Kidney tubule cell (primary cell): ENCODE data around the gene CDAN1.
"Not testable (repeated sequence)": the region's sequence is repeated elsewhere in the genome, so short reads cannot be mapped to it uniquely, and the experiment has no call there.

ENCODE experiments used
- DNase-seq: peaks from one replicate; pipeline ENCODE4 v3.0.0-alpha.2; 2018; ENCODE audit warnings: low spot score

CDAN1 gene, protein sequence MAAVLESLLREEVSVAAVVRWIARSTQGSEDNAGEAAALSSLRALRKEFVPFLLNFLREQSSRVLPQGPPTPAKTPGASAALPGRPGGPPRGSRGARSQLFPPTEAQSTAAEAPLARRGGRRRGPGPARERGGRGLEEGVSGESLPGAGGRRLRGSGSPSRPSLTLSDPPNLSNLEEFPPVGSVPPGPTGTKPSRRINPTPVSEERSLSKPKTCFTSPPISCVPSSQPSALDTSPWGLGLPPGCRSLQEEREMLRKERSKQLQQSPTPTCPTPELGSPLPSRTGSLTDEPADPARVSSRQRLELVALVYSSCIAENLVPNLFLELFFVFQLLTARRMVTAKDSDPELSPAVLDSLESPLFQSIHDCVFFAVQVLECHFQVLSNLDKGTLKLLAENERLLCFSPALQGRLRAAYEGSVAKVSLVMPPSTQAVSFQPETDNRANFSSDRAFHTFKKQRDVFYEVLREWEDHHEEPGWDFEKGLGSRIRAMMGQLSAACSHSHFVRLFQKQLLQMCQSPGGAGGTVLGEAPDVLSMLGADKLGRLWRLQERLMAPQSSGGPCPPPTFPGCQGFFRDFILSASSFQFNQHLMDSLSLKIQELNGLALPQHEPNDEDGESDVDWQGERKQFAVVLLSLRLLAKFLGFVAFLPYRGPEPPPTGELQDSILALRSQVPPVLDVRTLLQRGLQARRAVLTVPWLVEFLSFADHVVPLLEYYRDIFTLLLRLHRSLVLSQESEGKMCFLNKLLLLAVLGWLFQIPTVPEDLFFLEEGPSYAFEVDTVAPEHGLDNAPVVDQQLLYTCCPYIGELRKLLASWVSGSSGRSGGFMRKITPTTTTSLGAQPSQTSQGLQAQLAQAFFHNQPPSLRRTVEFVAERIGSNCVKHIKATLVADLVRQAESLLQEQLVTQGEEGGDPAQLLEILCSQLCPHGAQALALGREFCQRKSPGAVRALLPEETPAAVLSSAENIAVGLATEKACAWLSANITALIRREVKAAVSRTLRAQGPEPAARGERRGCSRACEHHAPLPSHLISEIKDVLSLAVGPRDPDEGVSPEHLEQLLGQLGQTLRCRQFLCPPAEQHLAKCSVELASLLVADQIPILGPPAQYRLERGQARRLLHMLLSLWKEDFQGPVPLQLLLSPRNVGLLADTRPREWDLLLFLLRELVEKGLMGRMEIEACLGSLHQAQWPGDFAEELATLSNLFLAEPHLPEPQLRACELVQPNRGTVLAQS

DNA sequence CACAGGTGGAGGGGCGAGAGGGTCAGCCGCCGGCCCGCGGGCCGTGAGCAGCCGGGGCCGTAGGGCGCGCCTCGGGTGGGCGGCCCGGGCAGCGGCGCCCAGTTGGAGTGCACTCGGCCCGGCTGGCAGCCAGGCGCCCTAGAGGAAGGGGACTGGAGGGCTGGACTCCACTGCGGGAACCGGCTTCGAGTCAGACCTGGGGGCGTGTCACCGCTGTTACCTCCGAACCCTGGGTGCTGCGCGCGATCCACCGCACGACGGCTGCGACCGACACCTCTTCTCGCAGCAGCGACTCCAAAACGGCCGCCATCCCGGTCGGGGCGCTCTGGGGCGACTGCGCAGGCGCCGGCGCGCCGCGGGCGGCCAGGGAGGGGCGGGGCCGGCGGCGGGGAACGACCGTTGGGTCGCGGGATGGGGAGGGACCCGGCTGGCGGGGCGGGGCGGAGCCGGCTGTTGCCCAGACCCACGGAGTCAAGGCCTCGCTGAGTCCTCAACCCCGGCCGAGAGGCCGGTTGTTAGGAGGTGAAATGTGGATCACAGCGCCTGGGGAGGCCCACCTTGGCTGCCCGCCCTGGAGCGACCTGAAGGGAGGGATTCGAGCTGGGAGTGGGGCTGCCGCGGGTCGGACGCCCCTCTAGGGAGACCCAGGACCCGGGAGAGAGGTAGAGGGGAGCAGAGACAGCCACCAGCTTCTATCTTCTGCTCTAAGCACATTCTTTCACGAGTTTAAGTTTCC is at the start of gene CDAN1:
CDAN1 (minus strand) TSS at position 336 of the 736 bp plus-strand sequence; CDS start at position 310, 26 bp downstream.
- peak; percentile 89 for DNase-seq

DNA sequence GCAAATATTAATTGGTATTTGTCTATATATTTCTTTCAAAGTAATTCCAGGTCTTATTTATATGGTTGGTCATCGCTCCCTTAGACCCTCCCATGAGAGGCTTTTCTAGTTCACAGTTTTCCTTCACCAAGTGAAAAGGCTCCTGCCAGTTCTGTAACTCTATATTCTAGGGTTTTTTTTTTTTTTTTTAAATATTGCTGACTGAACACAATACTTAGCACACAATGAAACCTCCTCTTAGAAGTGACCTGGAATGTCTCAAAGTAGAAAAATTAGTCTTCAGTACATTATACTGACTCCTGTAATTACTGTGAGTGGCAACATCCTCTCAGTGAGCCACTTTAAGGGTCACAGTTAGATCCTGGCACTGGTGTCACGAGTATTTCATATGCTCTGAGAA is 48.6 kb upstream of the CDAN1 start:
- DNase-seq = no peak

DNA sequence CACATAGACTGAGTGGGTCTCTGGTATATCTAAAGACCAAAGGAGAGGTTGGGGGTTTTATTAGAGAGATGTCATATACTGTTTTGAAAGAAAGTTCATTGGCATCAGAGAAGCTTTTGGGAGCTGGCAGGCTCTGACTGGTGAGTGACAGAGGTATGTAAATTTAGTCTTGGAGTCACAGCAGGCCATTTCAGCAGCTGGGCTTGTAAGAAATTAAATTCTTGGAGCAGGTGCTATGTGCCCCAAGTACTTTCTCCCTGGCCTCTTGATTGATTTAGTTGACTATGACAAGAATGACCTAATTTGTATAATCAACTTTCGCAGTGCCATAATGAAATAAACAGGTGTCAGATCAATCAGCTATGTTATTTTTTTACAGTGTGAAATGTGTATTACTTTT is 47.8 kb upstream of the CDAN1 start:
- DNase-seq = no peak

DNA sequence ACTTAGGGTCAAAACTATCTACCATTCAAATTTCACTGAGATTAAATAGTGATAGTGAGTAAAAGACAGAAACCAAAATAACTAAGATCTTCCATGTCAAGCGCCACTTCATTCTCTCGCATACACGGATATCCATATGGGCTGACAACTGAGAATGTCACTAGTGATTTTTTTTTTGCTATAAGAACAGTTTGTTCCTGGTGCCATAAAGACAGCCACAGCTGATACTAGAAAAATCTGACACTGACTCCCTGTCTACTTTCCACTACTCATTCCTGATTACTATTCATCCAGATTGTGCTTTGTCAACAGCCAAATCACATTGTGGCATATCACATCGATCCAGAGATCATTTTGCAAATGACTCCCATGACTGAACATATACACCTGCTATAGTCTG is 45.8 kb upstream of the CDAN1 start:
- DNase-seq = no peak

DNA sequence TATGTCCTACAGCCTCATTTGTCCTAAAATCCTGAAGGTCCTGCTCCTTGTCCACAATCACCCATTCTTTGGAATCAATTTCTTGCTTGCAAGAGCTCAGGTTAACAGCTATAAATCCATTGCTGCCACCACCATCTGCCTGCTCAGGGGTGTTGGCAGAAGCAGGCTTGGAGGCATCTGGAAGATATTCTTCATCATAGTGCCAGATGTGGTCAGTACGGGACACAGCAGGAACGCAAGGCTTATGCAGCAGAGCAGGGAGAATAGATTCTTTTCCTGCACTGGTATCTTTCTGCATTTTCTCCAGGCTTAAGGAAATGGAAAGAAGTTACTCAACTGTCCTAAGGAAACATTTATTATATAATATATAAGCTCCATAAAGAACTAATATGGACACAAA is 38.5 kb upstream of the CDAN1 start:
- DNase-seq = no peak

DNA sequence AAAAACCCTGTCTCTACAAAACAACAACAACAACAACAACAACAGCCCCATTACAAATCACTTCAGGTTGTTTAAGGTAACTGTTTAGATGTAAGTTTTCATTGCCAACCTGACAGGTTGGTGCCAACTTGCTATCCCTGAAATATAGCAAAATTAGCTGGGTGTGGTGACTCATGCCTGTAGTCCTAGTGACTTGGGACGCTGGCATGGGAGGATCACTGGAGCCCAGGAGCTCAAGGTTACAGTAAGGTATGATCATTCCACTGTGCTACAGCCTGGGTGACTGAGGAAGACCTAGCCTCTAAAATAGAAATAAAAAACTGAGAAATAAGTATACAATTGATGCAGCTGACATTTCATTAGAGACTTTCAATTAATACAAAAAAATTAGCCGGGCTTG is 36.0 kb upstream of the CDAN1 start:
- no peak for DNase-seq

DNA sequence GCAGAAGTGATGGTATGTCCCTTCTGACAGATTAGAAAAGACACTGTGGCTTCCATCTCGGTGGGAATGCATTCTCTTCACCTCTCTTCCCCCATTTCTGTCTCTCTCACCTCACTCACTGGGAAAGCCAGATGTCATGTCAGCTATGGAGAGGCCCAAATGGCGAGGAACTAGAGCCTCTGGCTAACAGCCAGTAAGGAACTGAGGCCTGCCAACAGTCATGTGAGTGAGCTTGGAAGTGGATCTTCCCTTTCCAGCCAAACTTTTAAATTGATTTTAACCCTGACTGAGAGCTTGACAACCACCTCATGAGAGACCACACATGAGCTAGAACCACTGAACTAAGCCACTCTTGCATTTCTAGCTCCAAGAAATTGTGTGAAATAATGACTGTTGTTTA is 35.2 kb upstream of the CDAN1 start:
- DNase-seq = no peak

DNA sequence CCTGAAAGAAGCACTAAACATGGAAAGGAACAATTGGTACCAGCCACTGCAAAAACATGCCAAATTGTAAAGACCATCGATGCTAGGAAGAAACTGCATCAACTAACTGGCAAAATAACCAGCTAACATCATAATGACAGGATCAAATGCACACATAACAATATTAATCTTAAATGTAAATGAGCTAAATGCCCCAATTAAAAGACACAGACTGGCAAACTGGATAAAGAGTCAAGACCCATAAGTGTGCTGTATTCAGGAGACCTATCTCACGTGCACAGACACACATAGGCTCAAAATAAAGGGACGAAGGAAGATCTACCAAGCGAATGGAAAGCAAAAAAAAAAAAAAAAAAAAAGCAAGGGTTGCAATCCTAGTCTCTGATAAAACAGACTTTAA is 29.2 kb upstream of the CDAN1 start:
- not testable (repeated sequence) for DNase-seq

DNA sequence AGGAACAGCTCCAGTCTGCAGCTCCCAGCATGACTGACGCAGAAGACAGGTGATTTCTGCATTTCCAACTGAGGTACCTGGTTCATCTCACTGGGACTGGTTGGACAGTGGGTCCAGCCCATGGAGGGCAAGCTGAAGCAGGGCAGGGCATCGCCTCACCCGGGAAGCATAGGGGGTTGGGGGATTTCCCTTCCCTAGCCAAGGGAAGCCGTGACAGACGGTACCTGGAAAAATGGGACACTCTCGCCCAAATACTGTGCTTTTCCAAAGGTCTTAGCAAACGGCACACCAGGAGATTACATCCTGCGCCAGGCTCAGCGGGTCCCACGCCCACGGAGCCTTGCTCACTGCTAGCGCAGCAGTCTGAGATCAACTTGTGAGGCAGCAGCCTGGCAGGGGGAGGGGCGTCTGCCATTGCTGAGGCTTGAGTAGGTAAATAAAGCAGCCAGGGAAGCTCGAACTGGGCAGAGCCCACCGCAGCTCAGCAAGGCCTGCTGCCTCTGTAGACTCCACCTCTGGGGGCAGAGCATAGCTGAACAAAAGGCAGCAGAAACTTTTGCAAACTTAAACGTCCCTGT is 27.3 kb upstream of the CDAN1 start:
- not testable (repeated sequence) for DNase-seq

DNA sequence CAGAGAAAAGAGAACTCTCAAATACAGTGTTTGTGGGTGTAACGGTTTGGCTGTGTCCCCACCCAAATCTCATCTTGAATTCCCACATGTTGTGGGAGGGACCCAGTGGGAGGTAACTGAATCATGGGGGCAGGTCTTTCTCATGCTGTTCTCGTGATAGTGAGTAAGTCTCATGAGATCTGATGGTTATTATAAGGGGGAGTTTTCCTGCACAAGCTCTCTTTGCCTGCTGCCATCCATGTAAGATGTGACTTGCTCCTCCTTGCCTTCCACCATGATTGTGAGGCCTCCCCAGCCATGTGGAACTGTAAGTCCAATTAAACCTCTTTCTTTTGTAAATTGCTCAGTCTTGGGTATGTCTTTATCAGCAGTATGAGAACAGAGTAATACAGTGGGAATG is 24.9 kb upstream of the CDAN1 start:
- not testable (repeated sequence) for DNase-seq

DNA sequence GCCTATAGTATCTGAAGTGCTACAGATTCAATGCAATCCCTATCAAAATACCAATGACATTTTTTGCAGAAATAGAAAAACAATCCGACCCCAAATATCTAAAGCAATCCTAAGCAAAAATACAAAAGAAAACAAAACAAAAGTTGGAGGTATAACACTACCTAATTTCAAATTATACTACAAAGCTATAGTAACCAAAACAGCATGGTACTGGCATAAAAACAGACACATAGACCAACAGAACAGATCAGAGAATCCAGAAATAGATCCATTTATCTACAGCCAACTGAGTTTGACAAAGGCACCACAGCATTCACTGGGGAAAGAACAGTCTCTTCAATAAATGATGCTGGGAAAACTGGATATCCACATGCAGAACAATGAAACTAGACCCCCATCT is 23.8 kb upstream of the CDAN1 start:
- no peak for DNase-seq

DNA sequence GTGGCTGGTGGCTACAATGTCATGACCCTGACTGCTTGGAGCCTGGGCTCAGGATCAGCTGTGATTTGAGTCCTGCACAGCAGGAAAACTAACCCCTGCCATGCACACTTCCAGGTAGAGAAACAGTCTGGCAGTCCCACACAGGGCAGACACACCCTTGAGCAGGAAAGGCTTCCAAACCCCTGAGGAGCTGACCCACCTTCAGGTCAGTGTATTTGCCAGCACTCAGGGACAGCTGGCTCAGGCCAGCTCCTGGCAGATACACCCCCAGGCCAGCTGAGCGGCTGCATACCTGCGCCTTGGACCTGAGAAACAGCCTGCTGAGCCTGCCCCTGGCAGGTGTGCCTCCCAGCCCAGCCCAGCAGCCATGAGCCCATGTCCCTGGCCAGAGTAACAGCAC is 22.2 kb upstream of the CDAN1 start:
- DNase-seq = no peak

DNA sequence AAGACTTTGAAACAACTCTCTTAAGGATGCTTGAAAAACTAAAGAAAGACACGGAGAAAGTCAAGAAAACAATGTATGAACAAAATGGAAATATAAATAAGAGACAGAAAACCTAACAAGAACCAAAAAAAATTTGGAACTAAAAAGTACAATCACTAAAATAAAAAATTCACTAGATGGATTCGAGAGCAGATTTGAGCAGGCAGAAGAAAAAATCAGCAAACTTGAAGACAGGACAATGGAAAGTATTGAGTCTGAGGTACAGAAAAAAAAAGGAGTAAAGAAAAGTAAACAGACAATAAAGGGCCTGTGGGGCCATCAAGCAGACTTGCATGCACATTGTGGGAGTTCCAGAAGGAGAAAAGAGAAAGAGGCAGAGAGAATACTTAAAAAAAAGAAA is 13.4 kb upstream of the CDAN1 start:
- DNase-seq = no peak

DNA sequence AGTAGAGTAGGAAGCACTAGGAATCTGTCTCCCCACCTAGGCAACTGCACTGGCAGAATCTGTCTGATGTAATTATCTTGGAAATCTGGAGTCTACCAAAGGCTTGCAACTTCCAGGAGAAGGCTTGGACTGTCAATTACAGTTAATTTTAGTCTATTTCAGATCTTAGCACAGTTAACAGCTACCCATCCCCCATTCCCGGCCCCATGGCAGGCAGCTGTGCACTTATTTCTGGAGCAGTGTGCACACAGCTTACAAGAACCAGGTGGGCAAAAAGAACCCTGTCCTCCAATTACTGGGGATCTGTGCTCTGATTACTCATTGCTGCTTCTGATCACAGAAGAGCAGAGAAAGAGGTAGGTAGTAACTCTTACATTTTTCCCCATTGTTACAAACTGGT is 12.3 kb upstream of the CDAN1 start:
- DNase-seq = no peak

DNA sequence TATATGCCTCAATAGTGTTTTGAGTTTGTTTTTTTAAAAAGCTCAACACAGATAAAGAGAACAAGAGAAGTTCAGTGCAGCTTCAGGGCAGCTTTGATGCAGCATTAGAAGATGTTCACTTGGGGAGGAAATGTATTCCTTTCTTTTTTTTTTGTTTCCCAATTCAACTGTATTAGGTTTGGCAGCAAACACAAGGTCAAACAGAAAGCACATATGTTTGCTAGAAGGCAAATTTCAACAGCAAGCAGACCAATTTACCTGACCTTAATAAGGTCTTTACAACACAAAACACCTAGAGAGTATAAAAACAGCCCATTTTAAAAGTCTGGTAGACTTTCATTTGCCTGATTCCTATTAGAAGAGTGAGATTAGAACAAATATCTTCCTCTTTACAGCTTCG is 7.3 kb upstream of the CDAN1 start:
- no peak for DNase-seq

DNA sequence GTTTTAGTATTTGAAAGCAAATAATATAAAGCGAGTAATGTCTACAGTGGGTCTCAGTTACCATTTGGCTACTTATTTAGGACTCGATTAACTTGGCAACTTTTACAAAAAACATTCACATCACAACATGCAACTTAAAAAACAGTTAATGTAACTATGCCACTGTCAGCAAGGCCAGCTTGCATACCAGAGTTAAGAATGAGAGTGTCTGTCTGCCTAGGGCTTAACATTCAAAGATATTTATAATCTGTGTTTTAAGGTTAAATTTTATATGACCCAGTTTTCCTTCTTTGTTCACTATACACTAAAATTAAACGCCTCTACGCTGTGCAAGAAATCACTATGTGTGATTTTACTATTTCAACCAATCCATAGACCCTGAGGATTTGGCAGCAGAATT is 5.2 kb upstream of the CDAN1 start:
- no peak for DNase-seq

DNA sequence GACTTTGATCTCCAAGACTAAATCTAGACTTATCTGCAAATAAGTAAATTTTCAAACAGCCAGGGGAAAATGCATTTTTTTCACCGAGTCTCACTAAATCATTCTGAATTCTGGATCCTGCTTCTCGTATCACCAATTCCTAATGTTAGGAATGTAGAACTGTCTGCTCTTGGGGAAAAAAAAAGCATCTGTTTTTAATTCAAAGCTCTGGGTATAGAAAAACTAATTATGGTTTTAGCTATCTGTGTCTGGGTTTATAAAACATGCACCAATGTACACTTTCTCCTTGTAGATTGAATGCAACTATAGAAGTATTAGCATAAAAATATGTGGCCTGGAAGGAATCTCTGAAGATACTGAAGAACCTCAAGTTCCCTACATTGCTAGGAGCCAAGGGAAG is 4.8 kb upstream of the CDAN1 start:
- DNase-seq = no peak

DNA sequence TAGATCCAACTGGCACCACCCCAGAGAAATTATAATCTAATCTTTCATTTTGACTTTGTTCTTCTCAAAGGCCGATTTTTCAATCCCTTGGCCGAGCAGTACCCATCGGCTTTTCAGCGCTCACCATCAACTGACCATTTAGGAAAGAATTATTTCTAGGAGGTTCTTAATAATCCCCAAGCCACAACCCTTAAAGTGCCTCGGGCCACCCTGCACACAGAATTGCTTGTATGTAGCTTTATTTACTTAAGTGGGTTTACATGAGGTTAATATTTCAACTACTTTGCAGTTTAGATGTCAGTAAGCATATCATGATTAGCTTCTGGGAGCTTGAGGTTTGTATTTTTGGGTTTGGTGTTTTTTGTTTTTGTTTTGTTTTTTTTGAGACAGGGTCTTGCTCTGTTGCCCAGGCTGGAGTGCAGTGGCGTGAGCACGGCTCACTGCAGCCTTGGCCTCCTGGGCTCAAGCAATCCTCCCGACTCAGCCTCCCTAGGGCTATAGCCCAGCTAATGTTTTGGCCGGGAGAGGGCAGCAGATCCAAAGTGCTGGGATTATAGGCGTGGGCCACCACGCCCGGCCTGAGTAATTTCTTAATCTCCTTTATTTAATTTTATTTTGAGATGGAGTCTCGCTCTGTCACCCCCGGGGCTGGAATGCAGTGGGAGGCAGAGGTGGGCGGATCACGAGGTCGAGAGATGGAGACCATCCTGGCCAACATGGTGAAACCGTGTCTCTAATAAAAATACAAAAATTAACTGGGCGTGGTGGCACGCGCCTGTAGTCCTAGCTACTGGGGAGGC is 801 bp upstream of the CDAN1 start:
- peak; percentile 22 for DNase-seq

DNA sequence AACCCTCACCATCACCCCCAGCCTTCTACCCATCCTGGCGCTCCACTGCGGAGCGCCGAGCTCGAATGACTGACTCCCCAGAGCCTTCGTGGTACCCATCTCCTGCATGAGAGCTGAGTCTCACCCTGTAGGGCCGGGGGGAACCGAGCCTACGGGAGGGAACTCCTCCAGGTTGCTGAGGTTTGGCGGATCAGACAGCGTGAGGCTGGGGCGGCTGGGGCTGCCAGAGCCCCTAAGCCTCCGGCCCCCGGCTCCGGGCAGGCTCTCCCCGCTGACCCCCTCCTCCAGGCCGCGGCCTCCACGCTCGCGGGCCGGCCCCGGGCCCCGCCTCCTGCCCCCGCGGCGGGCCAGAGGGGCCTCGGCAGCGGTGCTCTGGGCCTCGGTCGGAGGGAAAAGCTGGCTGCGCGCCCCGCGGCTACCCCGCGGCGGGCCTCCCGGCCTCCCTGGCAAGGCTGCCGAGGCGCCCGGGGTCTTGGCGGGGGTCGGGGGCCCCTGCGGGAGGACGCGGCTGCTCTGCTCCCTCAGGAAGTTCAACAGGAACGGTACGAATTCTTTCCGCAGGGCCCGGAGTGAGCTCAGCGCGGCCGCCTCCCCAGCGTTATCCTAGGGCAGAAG is 643 bp downstream of the CDAN1 start:
- DNase-seq = peak; percentile 28
